SK-N-SH (cell line): ENCODE data around the gene BLOC1S1.

Experiments used
- RCOR1 ChIP-seq: fragments of 150-350 bp; IDR thresholded peaks from 2 replicates; pipeline ENCODE4 v1.6.1; 2017; ENCODE audit warnings: antibody characterized with exemption, low read length
- REST ChIP-seq: IDR thresholded peaks from 2 replicates; pipeline ENCODE4 v1.6.1; 2012; ENCODE audit warnings: mild to moderate bottlenecking, low read depth, low read length, moderate library complexity
- USF2 ChIP-seq: fragments of 150-350 bp; IDR thresholded peaks from 2 replicates; pipeline ENCODE4 v1.6.1; 2017; ENCODE audit warnings: antibody characterized with exemption, low read length, low read depth, borderline replicate concordance
- YY1 ChIP-seq: IDR thresholded peaks from 2 replicates; pipeline ENCODE4 v1.4.0; 2012; ENCODE audit warnings: low read depth, mild to moderate bottlenecking
- TF ChIP-seq, protein P1 (sequence below): fragments of 200-600 bp; sonication (generic); IDR thresholded peaks from 2 replicates; pipeline ENCODE4 v1.6.1; 2017; ENCODE audit warnings: antibody characterized with exemption, mild to moderate bottlenecking, moderate library complexity

- TF ChIP-seq, protein P1, sequence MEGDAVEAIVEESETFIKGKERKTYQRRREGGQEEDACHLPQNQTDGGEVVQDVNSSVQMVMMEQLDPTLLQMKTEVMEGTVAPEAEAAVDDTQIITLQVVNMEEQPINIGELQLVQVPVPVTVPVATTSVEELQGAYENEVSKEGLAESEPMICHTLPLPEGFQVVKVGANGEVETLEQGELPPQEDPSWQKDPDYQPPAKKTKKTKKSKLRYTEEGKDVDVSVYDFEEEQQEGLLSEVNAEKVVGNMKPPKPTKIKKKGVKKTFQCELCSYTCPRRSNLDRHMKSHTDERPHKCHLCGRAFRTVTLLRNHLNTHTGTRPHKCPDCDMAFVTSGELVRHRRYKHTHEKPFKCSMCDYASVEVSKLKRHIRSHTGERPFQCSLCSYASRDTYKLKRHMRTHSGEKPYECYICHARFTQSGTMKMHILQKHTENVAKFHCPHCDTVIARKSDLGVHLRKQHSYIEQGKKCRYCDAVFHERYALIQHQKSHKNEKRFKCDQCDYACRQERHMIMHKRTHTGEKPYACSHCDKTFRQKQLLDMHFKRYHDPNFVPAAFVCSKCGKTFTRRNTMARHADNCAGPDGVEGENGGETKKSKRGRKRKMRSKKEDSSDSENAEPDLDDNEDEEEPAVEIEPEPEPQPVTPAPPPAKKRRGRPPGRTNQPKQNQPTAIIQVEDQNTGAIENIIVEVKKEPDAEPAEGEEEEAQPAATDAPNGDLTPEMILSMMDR: no peak
- no peak for TF ChIP-seq RCOR1
- TF ChIP-seq YY1: no peak
- no peak for TF ChIP-seq USF2
- no peak for TF ChIP-seq REST
Observed at GRCh38 chr12:55721601-55722213, 5.9 kb downstream of the BLOC1S1 start.
